ENCODE measurements around the gene MDM1.

Gene MDM1

DNA sequence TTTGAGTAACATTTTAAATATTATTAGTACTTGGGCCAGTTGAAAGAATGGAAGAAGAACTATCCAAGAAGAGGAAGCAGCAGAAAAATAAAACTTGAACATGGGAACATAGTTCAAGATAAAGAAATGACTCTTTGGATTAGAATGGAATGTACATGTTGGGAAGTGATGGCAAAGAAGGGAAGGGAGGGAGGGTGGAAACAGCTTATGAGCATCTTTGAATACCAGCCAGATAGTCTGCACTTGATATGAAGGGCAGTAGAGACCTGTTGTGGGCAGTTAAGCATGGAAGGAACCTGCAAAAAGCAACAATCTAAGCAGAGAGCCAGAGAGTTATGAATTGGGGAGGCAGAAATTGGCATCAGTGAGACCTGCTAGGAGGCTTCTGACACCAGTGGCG is 68.8 kb downstream of the MDM1 start:
- Histone ChIP-seq H3K36me3 (ENCODE audit: low read depth) (no peaks in the 10 kb centered on the region), H3K4me3 (ENCODE audit: severe bottlenecking) (no peak overlapping the region), H3K9me3 (ENCODE audit: severe bottlenecking) (no peaks in the 10 kb centered on the region), H3K27me3 (ENCODE audit: insufficient read depth, poor library complexity, severe bottlenecking) (no peaks in the 10 kb centered on the region), H3K27ac (ENCODE audit: poor library complexity, severe bottlenecking) (no peak overlapping the region), H3K4me1 (ENCODE audit: insufficient read depth, poor library complexity, severe bottlenecking) (peaks cover 24% of the 10 kb centered on the region)
- DNase-seq (ENCODE audit: low spot score) (no peak), ATAC-seq (ENCODE audit: low read depth) (no peak)
- TF ChIP-seq, protein P1, sequence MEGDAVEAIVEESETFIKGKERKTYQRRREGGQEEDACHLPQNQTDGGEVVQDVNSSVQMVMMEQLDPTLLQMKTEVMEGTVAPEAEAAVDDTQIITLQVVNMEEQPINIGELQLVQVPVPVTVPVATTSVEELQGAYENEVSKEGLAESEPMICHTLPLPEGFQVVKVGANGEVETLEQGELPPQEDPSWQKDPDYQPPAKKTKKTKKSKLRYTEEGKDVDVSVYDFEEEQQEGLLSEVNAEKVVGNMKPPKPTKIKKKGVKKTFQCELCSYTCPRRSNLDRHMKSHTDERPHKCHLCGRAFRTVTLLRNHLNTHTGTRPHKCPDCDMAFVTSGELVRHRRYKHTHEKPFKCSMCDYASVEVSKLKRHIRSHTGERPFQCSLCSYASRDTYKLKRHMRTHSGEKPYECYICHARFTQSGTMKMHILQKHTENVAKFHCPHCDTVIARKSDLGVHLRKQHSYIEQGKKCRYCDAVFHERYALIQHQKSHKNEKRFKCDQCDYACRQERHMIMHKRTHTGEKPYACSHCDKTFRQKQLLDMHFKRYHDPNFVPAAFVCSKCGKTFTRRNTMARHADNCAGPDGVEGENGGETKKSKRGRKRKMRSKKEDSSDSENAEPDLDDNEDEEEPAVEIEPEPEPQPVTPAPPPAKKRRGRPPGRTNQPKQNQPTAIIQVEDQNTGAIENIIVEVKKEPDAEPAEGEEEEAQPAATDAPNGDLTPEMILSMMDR (IDR thresholded peaks at IDR 0.05; ENCODE audit: poor library complexity, severe bottlenecking) = no peak

DNA sequence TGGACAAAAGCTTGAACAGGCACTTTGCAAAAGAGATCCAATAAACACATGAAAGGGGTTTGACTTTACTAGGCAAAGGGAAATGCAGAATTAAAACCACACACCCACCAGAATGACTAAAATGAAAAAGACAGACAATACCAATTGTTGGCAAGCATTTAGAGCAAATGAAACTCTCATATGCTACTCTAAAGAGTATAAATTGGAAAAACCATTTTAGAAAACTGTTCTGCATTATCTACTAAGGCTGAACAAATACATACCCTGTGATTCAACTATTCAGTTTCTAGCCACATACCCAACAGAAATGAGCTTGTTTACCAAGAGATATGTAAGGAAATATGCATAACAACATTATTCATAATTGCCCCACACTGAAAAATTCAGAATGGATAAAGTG is 70.3 kb downstream of the MDM1 start:
- DNase-seq (ENCODE audit: low spot score) (no peak), ATAC-seq (ENCODE audit: low read depth) (no peak)
- H3K4me1 ChIP-seq (ENCODE audit: insufficient read depth, poor library complexity, severe bottlenecking) = peaks cover 19% of the 10 kb centered on the region
- H3K9me3 ChIP-seq (ENCODE audit: severe bottlenecking) = no peaks in the 10 kb centered on the region
- no peak overlapping the region for H3K4me3 ChIP-seq (ENCODE audit: severe bottlenecking)
- H3K27ac ChIP-seq (ENCODE audit: poor library complexity, severe bottlenecking) = no peak overlapping the region
- H3K27me3 ChIP-seq (ENCODE audit: insufficient read depth, poor library complexity, severe bottlenecking) = no peaks in the 10 kb centered on the region
- no peaks in the 10 kb centered on the region for H3K36me3 ChIP-seq (ENCODE audit: low read depth)
- TF ChIP-seq, protein P1 (IDR thresholded peaks at IDR 0.05; ENCODE audit: poor library complexity, severe bottlenecking) = no peak

DNA sequence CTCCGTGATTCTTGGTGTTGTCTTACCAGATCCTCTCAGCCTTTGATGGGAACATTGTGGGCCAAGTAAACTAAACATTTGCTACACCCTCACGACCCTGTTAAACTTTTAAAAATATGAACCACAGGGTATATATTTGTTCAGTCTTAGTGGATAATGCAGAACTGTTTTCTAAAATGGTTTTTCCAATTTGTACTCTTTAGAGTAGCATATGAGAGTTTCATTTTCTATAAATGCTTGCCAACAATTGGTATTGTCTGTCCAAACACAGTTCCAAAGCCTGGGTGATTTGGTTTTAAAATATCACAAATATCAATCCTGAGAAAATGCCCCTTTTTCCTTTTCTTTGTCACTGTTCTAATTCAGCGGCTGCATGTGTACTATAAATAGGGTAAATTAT is 72.0 kb downstream of the MDM1 start:
- Histone ChIP-seq H3K9me3 (ENCODE audit: severe bottlenecking) (no peaks in the 10 kb centered on the region), H3K4me3 (ENCODE audit: severe bottlenecking) (no peak overlapping the region), H3K27ac (ENCODE audit: poor library complexity, severe bottlenecking) (peak overlapping the region; percentile 63), H3K4me1 (ENCODE audit: insufficient read depth, poor library complexity, severe bottlenecking) (peaks cover 19% of the 10 kb centered on the region), H3K36me3 (ENCODE audit: low read depth) (no peaks in the 10 kb centered on the region), H3K27me3 (ENCODE audit: insufficient read depth, poor library complexity, severe bottlenecking) (no peaks in the 10 kb centered on the region)
- ATAC-seq (ENCODE audit: low read depth) = no peak
- TF ChIP-seq, protein P1 (IDR thresholded peaks at IDR 0.05; ENCODE audit: poor library complexity, severe bottlenecking) = no peak
- DNase-seq (ENCODE audit: low spot score) = no peak

DNA sequence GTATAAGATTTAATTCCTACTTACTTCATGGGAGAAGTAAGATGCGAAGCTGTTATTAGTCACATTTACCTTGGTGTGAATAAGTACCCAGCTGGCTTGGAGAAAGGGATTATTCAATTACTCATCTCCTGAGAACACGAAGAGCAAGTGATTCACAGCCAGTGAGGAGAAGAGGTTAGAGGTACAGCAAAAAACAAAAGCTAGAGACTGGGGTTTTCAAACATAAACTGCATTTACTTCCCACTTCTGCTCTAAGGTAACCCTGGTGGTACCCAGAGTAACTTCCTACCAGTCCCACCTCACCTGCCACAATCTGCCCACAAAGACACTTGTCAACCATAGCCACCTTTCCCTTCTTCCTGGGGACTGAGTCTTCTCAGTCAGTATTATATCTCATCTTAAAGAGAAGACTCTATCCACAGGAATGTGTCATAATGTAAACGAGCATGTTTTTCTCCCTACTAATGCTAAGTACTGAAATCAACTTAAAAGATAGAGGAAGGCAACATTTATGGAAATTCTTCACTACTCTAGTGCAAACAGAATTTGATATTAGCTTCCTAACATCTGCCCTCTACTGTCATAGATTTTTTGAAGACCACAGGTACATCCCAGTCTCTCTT is 72.7 kb downstream of the MDM1 start:
- peak overlapping the region; percentile 63 for H3K27ac ChIP-seq (ENCODE audit: poor library complexity, severe bottlenecking)
- ATAC-seq (ENCODE audit: low read depth) (peak; percentile 98), DNase-seq (ENCODE audit: low spot score) (no peak)
- H3K4me3 ChIP-seq (ENCODE audit: severe bottlenecking) = no peak overlapping the region
- H3K27me3 ChIP-seq (ENCODE audit: insufficient read depth, poor library complexity, severe bottlenecking) = no peaks in the 10 kb centered on the region
- peaks cover 19% of the 10 kb centered on the region for H3K4me1 ChIP-seq (ENCODE audit: insufficient read depth, poor library complexity, severe bottlenecking)
- no peaks in the 10 kb centered on the region for H3K9me3 ChIP-seq (ENCODE audit: severe bottlenecking)
- H3K36me3 ChIP-seq (ENCODE audit: low read depth) = no peaks in the 10 kb centered on the region
- TF ChIP-seq, protein P1 (IDR thresholded peaks at IDR 0.05; ENCODE audit: poor library complexity, severe bottlenecking) = no peak

DNA sequence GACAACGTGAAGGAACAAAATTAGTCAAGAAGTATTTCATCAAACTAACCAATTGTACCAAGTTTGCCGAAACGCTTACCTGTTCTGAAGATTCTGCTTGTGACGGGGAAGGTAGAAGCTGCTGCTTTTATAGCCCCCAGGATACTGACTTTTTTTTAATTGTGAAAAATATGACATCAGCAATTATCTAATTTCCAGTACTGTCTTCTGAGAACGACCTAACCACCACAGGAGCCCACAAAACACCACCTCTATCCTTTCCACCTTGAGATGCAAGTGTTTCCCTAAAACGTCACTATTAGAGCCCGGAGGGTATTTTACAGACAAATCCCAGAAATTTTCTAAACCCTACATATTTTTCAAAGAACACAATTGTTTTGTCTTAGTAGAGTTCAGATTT is 78.7 kb downstream of the MDM1 start, which contains the start of gene IL22:
Gene IL22 (minus strand): TSS at position 101 of the 400 bp plus-strand sequence. CDS start 156 bp downstream, outside the sequence.
- Histone ChIP-seq H3K9me3 (ENCODE audit: severe bottlenecking) (no peaks in the 10 kb centered on the region), H3K4me3 (ENCODE audit: severe bottlenecking) (no peak within 1 kb of the TSS), H3K27me3 (ENCODE audit: insufficient read depth, poor library complexity, severe bottlenecking) (no peaks in the 10 kb centered on the region), H3K36me3 (ENCODE audit: low read depth) (no peaks in the 10 kb centered on the region), H3K4me1 (ENCODE audit: insufficient read depth, poor library complexity, severe bottlenecking) (no peaks in the 10 kb centered on the region), H3K27ac (ENCODE audit: poor library complexity, severe bottlenecking) (no peak within 1 kb of the TSS)
- ATAC-seq (ENCODE audit: low read depth) (no peak), DNase-seq (ENCODE audit: low spot score) (no peak)
- TF ChIP-seq, protein P1 (IDR thresholded peaks at IDR 0.05; ENCODE audit: poor library complexity, severe bottlenecking) = no peak
